ENCODE results near the gene SCGB3A2.
A peak's percentile ranks its signal among the peaks of the same experiment; 100 is the strongest.

The SCGB3A2 gene

DNA sequence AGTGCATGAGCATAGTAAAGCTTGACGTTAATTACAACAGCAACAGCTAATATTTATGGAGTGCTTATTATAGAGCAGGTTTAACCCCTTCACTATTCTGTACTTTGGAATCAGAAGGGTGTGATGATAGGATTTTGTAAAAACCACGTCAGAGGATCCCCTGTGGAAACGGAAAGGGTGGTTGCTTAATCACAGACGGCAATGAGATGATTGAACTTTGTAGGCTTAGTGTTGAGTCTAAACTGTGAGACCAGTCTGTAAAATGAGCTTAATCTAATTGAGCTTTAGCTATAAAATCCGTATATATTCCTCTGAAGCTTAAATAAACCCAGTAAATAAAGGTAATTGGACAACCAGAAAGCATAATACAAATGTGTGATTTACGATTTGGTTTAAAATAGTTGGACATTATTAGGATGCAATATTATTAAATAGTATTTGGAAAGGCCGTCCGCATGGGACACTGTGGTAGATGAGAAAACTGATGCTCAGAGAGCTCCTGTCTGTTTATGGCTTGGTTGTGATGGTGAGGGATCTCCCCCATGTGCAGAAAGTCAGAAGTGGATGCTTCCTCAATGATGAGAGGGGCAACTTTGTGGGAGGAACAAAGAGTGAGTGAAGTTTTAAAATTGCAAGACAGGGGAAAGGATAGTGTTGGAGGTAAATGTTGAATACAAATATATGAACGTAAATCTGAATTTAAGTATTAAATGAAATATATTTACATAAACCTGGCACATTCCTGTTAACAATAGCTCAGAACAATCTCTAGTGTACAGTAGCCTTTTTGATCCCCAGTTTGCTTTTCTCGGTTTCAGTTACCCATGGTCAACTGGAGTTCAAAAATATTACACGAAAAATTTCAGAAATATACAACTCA, 23.4 kb upstream of the SCGB3A2 start:
- TF ChIP-seq, protein P1, sequence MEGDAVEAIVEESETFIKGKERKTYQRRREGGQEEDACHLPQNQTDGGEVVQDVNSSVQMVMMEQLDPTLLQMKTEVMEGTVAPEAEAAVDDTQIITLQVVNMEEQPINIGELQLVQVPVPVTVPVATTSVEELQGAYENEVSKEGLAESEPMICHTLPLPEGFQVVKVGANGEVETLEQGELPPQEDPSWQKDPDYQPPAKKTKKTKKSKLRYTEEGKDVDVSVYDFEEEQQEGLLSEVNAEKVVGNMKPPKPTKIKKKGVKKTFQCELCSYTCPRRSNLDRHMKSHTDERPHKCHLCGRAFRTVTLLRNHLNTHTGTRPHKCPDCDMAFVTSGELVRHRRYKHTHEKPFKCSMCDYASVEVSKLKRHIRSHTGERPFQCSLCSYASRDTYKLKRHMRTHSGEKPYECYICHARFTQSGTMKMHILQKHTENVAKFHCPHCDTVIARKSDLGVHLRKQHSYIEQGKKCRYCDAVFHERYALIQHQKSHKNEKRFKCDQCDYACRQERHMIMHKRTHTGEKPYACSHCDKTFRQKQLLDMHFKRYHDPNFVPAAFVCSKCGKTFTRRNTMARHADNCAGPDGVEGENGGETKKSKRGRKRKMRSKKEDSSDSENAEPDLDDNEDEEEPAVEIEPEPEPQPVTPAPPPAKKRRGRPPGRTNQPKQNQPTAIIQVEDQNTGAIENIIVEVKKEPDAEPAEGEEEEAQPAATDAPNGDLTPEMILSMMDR (IDR thresholded peaks at IDR 0.05; ENCODE audit: insufficient read depth, missing control alignments): no peak
- DNase-seq (ENCODE audit: insufficient read length, low spot score): no peak
- FAIRE-seq: no peak

DNA sequence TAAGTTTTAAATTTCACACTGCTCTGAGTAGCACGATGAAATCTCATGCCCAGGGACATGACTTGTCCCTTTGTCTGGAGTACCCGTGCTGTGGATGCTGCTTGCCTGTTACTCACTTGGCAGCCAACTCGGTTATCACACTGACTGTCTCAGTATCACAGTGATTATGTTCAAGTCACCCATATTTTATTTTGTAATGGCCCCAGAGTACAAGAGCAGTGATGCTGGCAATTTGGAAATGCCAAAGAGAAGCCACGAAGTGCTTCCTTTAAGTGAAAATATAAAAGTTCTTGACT, 22.8 kb upstream of the SCGB3A2 start:
- TF ChIP-seq, protein P1 (IDR thresholded peaks at IDR 0.05; ENCODE audit: insufficient read depth, missing control alignments): no peak
- no peak for DNase-seq (ENCODE audit: insufficient read length, low spot score)
- FAIRE-seq: no peak

DNA sequence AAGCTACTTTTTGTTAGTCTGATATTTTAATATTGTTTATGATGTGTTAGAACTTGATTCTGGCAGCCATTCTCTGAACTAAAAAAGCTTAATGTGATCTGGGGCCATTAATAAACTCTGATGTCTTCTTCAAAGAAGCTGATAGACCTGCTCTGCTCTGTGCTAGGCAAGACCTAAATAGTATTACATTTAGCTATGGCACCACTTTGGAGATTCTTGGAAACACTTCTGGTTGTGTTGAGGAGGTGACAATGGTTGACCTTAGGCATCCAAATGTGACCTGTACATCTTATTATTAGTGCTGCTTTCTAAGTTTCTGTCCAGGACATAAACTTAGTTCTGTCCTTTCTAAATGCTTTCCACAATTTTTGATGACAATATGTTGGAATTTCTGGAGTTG, 21.7 kb upstream of the SCGB3A2 start:
- FAIRE-seq: no peak
- DNase-seq (ENCODE audit: insufficient read length, low spot score): no peak
- TF ChIP-seq, protein P1 (IDR thresholded peaks at IDR 0.05; ENCODE audit: insufficient read depth, missing control alignments): no peak

DNA sequence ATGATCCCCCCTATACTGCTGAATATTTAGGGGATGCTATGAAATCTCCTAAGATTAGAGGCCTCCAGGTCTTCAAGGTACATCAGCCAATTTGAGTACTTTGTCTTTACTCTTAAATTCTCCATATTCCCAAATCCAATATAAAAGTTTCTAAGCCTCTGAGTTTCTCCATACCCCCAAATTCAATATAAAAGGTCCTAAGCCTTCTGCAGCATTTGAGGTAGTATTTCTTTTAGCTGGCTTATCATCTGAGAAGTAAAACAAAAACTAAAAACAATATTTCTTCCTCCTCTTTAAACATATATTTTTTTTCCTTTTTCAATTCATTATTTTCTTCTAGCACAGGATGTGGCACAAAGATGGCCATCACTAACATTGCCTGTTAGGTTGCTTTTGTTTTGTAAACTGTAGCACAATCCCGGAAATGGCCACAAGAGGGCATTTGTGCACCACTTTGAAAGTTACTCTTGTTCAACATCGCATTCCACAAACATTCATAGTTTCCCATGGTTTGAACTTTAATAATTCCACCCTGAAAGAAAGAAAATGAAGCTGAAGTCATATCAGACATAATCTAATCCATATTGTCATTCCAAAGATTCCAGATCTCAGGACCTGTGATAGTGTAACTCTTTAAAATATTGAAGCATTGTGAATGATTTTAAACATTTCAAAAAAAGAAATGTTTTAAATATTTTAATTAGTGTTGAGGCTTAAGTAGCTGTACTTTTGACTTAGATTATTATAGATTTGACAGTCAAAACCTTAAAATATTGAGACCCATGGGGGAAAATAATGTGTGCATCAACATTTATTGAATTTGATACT, 21.0 kb upstream of the SCGB3A2 start:
- no peak for DNase-seq (ENCODE audit: insufficient read length, low spot score)
- FAIRE-seq: peak; percentile 48
- TF ChIP-seq, protein P1 (IDR thresholded peaks at IDR 0.05; ENCODE audit: insufficient read depth, missing control alignments): peak; percentile 87

DNA sequence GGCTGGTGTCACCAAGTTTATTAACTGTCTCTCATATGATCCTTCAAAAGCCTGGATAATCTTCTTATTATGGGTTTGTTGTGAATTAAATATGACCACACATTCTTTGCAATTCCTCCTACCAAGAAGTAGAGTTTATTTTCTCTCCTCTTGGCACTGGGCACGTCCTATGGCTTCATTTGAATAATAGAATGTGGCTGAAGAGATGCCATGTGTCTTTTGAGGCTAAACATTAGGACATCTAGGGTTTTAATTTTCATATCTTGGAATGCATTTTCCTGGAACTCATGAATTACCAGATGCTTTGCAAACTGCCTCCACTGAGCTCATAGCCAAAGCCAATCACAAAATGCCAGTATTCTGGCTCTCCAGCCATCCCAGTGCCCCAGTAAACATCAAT, 19.9 kb upstream of the SCGB3A2 start:
- DNase-seq (ENCODE audit: insufficient read length, low spot score) (no peak), FAIRE-seq (no peak)
- TF ChIP-seq, protein P1 (IDR thresholded peaks at IDR 0.05; ENCODE audit: insufficient read depth, missing control alignments): no peak

DNA sequence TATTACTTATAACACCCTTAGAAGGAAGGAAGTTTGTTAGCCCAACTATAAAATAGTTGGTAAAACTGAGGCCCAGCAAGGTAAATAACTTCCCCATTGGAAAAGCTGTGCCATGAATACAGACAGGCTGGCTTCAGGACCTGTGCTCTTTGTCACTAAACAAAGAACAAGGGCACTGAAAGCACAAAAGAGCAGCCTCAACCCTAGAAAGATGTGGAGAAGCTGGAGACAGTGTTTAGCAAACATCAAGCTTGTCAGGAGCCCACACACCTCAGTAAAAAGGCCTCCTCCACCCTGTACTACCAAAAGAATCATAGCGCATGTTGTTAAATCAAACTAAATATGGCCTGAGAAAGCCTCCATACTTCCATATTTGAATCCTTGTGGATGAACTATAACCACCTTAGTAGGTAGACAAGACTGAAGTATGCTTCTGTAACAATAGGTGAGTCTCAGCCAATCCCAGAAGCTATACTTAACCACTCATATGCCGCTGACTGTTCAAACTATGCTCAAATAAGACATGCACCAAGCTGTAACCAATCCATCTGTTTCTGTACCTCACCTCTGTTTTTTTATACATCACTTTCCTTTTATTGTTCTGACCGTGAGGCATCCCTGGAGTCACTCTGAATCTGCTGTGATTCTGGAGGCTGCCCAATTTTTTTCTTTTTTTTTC, 18.4 kb upstream of the SCGB3A2 start:
- TF ChIP-seq, protein P1 (IDR thresholded peaks at IDR 0.05; ENCODE audit: insufficient read depth, missing control alignments): no peak
- DNase-seq (ENCODE audit: insufficient read length, low spot score) (no peak), FAIRE-seq (no peak)

Measured in D721Med (cell line).